LNCaP clone FGC (cell line): ENCODE measurements around the gene ZSCAN26.

Experiments used
- DNase-seq: peaks from one replicate; pipeline ENCODE4 v3.0.0-alpha.2; 2011; ENCODE audit warnings: low read depth
- H3K4me3 ChIP-seq: 2 replicates; pipeline ENCODE4 v1.5.1; 2011; ENCODE audit warnings: mild to moderate bottlenecking, low read depth, low read length, control low read depth
- CTCF ChIP-seq: IDR thresholded peaks from 2 replicates; pipeline ENCODE4 v1.5.1; 2012; ENCODE audit warnings: mild to moderate bottlenecking; ENCODE audit not compliant: control insufficient read depth, insufficient read depth; ENCODE audit errors: extremely low read depth

Gene ZSCAN26

GRCh38 chr6:28225056-28225834 is 41.7 kb upstream of the ZSCAN26 start, which contains the start of gene ZSCAN9:
ZSCAN9 (plus strand) TSS chr6:28225275; CDS start chr6:28227085, 1,810 bp downstream.
- DNase-seq, result peak; percentile 83
- peak within 1 kb of the TSS; percentile 92 for H3K4me3 ChIP-seq
- TF ChIP-seq CTCF, result no peak

- DNase-seq, result no peak
- no peak for TF ChIP-seq CTCF
- H3K4me3 ChIP-seq, result peak overlapping the region; percentile 92
These were observed 40.5 kb upstream of the ZSCAN26 start for GRCh38 chr6:28226460-28226859.

GRCh38 chr6:28232785-28233184 is 34.2 kb upstream of the ZSCAN26 start:
- DNase-seq, result no peak
- no peak overlapping the region for H3K4me3 ChIP-seq
- no peak for TF ChIP-seq CTCF

- DNase-seq, result no peak
- no peak for TF ChIP-seq CTCF
- H3K4me3 ChIP-seq, result no peak overlapping the region
These were observed 31.0 kb upstream of the ZSCAN26 start for GRCh38 chr6:28235912-28236452.

GRCh38 chr6:28239636-28240035 is 27.3 kb upstream of the ZSCAN26 start:
- H3K4me3 ChIP-seq, result no peak overlapping the region
- no peak for TF ChIP-seq CTCF
- no peak for DNase-seq

GRCh38 chr6:28240471-28240870 is 26.5 kb upstream of the ZSCAN26 start:
- no peak for DNase-seq
- no peak for TF ChIP-seq CTCF
- H3K4me3 ChIP-seq, result no peak overlapping the region
